HTERT RPE-1 (cell line): ENCODE results near the gene TMEM221.

Source experiments
- in situ Hi-C: fragments of 300-500 bp; cut with MboI; formaldehyde crosslinking; loops from 4 replicates; pipeline ENCODE4 v1.14.3; 2020; ENCODE audit warnings: low sequenced_read_pairs

Gene TMEM221

DNA sequence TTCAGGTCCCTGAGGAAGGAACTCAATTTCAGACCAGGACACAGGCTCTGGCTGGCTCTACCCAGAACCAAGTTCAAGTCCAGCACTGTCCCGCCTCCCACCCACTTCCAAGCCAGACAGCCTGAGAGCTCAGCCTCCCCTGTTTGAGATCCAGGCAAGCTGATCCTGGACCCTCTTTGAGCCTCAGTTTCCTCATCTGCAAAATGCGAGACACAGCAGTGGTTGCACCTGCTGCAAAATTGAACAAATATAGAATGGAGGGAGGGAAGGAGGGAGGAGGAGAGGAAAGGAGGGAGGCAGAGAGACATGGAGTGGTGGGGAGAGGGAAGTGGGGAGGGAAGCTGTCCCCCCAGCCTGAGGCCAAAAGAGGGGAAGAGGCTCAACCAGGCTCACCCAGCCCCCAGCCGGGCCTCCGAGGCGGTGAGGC is 751 bp downstream of the TMEM221 start:
- in situ Hi-C loops, result no loop called here

DNA sequence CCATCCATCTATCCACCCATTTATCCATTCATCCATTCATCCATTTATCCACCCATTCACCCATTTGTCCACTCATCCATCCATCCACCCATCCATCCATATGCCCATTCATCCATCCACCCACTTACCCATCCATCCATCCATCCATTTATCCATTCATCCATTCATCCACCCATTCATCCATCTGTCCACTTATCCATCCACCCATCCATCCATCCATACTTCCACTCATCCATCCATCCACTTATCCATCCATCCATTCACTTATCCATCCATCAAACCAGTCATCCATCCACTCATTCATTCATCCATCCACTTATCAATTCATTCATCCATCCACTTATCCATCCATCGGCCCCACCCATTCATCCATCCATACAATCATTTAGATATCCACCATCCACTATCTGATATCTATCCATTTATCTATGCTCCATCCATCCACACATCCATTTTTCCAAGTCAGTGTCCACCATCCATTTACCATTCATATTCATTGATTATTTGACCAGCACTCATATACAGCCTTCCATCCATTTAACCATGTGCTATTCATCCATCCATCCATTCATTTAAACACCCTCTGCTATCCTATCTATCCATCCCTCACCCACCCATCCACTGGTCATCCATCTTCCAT is 2.8 kb downstream of the TMEM221 start:
- in situ Hi-C loops, result no loop called here

GRCh38 chr19:17441241-17442021 is 7.0 kb downstream of the TMEM221 start:
- in situ Hi-C loops, result no loop called here

DNA sequence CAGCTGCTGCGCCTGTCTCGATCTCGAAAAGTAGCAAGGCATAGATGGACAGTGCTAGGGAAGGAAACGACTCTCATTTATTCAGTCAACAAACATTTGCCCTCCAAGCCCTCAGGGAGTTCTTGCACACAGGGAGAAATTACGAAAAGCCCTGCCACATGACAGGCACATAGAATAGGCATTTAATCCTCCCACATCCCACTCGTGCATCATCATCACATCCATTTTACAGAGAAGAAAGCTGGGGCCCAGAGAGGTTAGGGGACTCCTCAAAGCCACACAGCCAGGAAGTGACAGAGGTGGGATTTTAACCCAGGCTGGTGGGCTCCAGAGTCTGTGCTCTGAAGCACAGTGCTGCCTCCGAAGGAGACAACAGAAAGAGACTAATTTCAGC is 11.6 kb downstream of the TMEM221 start:
- in situ Hi-C loops, result no loop called here

DNA sequence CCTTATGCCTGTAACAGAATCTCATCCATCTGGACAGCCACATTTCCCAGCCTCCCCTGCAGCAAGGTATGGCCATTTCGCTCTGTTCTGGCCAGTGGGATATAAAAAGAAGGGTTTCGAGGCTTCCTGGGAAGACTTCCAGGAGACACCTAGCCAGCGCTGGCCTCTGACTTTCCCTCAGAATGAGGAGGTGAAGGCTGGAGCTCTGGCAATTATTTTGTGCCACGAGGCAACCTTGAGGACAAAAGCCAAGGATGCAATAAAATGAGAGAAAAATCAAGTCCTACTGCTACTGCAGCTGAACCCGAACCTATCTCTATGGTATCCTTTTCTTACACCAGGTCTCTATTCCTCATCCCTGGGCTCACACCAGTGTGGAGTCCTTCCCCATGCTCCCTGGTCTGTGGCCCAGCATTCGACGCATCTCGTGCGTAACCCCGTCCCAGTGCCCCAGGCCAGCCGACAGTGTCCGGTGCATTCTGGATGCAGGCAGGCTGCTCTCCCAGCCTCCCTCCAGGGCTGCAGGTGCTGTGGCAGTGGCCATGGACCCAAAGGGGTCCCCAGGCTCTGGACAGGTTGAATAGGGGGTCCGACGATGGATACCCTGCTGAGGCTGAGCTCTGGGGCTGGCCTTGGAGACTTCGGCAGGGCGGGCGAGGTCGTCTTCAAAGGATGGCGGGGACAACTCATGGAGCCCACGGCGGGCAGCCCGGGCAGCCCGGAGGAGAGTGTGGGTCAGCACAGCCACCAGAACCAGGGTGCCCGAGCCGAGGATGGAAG is 12.2 kb downstream of the TMEM221 start:
- in situ Hi-C loops, result no loop called here

DNA sequence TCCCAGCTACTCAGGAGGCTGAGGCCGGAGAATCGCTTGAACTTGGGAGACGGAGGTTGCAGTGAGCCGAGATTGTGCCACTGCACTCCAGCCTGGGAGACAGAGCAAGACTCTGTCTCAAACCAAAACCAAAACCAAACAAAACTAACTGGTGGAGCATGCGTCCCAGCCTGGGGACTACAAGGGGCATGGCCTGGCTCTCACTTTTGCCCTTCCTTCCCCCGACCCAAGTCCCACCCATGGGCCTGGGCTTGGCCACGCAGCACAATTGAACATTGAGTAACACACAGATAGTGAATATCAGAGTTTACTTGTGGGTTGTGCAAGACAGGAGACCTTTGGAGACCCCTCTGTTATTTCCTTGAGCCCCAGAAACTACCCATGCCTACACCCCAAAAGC is 13.2 kb downstream of the TMEM221 start:
- in situ Hi-C loops, result no loop called here

GRCh38 chr19:17431417-17431816 is 17.1 kb downstream of the TMEM221 start:
- in situ Hi-C loops, result no loop called here

DNA sequence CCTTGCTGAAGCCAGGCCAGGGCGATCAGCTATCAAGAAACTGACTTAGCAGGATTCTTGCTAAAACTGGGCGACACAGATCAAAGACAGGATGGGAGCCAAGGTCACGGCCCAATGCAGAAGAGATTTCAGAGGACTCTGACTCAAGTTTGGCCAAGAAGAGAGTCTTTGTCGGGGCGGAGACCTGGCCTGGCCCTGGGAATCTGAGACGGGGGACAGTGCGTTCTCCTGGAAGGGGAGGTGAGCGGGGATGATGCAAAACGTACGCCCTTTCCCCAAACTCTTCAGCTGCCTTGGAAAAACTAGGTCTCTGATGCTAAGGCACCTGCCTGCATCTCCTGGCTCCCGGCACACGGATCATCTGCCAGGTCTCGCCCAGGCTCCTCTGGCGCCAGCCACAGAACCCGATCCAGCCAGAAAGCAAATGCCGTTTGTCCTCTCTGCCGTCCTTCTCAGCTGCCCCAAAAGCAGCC is 18.8 kb downstream of the TMEM221 start:
- in situ Hi-C loops, result no loop called here

- in situ Hi-C loops, result no loop called here
Measured at GRCh38 chr19:17424743-17425365, 23.6 kb downstream of the TMEM221 start.

- in situ Hi-C loops, result no loop called here
Measured at GRCh38 chr19:17423429-17424208, 24.8 kb downstream of the TMEM221 start.

DNA sequence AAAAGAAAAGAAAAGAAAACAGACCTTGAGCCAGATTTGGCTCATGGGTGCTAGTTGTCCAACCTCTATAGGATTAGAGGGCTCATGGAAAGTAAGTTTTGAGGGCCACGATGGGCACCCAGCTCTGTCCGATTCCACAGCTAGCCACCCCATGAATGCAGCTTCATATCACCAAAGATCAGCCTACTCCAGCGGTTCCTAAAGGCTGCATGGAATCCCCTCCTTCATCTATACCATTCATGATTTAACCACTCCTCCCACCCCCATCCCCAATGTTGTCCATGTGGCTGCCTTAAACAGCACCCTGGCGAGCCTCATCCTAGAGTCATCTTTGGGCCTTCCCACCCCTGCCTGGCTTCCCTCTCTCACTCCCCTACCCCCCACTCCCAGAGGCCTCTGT is 26.5 kb downstream of the TMEM221 start:
- in situ Hi-C loops, result no loop called here

DNA sequence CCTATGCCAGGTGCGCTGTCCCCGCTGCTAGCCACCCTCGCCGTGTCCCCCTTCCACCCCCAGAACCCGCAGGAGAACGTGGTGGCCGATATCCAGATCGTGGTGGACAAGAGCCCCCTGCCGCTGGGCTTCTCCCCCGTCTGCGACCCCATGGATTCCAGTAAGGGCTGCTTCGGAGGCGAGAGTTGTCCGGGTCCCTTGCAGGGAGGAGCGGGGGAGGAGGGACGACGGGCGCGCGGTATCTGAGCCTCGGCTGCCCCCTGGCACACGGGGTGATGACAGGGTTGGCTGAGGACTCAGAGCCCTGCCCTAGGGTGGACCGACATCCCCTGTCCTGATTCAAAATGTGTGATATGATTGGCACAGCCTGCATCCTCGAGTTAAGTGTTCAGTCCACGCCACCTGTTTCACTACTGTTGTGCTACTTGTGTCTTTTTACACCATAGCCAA is 28.0 kb downstream of the TMEM221 start:
- in situ Hi-C loops, result no loop called here

DNA sequence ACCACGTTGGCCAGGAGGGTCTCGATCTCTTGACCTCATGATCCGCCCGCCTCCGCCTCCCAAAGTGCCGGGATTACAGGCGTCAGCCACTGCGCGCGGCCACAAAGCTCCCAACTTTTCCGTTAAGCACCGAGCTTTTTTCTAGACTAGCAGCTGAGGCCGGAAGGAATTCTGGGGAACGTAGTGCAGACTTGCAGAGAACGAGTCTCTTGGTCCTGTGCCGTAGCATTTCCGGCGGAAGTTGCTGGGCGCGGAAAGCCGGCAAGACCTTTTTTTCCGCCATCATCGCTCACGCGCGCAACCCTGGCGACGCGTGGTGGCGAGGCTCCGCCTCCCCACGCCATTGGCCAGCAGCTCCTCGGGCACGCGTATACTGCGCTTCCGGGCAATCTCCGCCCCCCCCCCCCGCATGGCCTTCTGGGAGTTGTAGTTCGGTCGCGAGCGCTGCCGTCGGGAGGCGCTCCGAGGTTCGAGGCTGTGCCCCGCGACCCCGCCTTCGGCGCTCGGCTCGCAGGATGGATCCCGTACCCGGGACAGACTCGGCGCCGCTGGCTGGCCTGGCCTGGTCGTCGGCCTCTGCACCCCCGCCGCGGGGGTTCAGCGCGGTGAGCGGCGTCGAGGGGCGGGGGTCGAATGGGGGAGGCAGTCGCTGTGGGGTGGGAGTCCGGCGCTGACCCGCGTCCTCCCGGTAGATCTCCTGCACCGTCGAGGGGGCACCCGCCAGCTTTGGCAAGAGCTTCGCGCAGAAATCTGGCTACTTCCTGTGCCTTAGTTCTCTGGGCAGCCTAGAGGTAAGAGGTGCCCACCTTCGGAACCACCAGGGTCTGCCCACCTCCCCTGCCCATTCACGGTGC is 28.6 kb downstream of the TMEM221 start, which contains the start of gene MVB12A:
TSS of gene MVB12A (plus strand) at position 427 of the 854 bp plus-strand sequence. CDS start at position 516, 89 bp downstream.
- in situ Hi-C loops, result no loop called here

- in situ Hi-C loops, result no loop called here
Measured at GRCh38 chr19:17419154-17419620, 29.3 kb downstream of the TMEM221 start.

DNA sequence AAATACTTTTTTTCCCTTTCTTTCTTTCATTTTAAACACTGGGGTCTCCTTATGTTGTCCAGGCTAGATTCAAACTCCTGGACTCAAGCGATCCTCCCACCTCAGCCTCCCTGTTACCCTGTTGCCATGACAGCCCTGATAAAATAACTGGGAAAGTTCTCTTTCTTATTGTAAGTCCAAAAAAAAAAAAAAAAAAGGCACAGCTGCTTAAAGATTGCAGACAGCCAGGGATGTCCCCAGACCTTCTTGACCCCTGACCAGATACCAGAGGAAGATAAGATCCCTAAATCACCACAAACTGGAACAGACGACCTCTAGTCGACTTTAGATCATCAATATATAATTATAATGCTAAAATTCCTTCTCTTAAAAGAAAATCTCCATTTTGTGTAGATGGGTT is 29.8 kb downstream of the TMEM221 start:
- in situ Hi-C loops, result no loop called here

GRCh38 chr19:17415121-17415520 is 33.3 kb downstream of the TMEM221 start:
- in situ Hi-C loops, result no loop called here

- in situ Hi-C loops, result no loop called here
Measured at GRCh38 chr19:17414097-17414496, 34.4 kb downstream of the TMEM221 start.

DNA sequence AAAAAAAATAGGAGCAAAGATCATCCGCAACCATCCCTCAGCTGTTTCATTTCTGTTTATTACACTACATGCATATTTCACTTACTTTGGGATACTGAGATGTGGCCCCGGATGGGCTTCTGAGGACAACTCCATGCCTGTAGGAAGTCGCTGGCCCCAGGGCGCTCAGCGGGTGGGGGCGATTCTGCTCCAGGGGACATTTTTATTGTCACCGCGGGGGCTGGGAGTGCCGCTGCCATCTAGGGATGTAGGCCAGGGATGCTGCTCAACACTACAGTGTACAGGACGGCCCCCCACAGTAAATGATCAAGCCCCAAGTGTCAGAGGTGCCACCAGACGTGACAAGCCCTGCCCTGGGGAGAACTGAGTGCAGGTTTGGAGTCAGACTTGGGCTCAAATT is 36.7 kb downstream of the TMEM221 start:
- in situ Hi-C loops, result no loop called here

- in situ Hi-C loops, result no loop called here
Measured at GRCh38 chr19:17409990-17410389, 38.5 kb downstream of the TMEM221 start.
